Nephron progenitor cell (in vitro differentiated cells): ENCODE results near the gene MCAT.
A peak's percentile ranks its signal among the peaks of the same experiment; 100 is the strongest.

Source experiments
- DNase-seq: peaks from one replicate; pipeline ENCODE4 v3.0.0; 2021
- H3K27ac Mint-ChIP-seq: 2 replicates; pipeline ENCODE4 v1.8.0; 2021; ENCODE audit warnings: mild to moderate bottlenecking, moderate library complexity, mixed read lengths
- H3K27me3 Mint-ChIP-seq: 2 replicates; pipeline ENCODE4 v1.8.0; 2021; ENCODE audit warnings: mild to moderate bottlenecking, low read depth, mixed read lengths; ENCODE audit not compliant: poor library complexity
- H3K36me3 Mint-ChIP-seq: 2 replicates; pipeline ENCODE4 v1.8.0; 2021; ENCODE audit warnings: low read depth, mixed read lengths
- H3K4me1 Mint-ChIP-seq: 2 replicates; pipeline ENCODE4 v1.8.0; 2021; ENCODE audit warnings: mixed read lengths
- H3K4me3 Mint-ChIP-seq: 2 replicates; pipeline ENCODE4 v1.8.0; 2021; ENCODE audit warnings: mild to moderate bottlenecking, moderate library complexity, mixed read lengths
- H3K9me3 Mint-ChIP-seq: 2 replicates; pipeline ENCODE4 v1.8.0; 2021; ENCODE audit warnings: mild to moderate bottlenecking, moderate library complexity, mixed read lengths
- CTCF ChIP-seq: fragments of 200-600 bp; sonication (generic); IDR thresholded peaks from 2 replicates; pipeline ENCODE4 v1.5.0; 2021; ENCODE audit warnings: antibody characterized with exemption

The MCAT gene

GRCh38 chr22:43142880-43143562 lies at the start of gene MCAT:
Gene MCAT, minus strand, starts transcription at chr22:43143398. Its CDS starts 50 bp downstream, at chr22:43143348.
- Mint-ChIP-seq H3K27me3 (peaks cover 21% of the 10 kb centered on the region), H3K4me3 (peak within 1 kb of the TSS; percentile 88), H3K27ac (peak within 1 kb of the TSS; percentile 74), H3K4me1 (peaks cover 12% of the 10 kb centered on the region), H3K36me3 (peaks cover 28% of the 10 kb centered on the region), H3K9me3 (no peaks in the 10 kb centered on the region)
- no peak for TF ChIP-seq CTCF
- peak; percentile 81 for DNase-seq

GRCh38 chr22:43191831-43192230 lies 48.6 kb upstream of the MCAT start:
- TF ChIP-seq CTCF: no peak
- Mint-ChIP-seq H3K4me3 (no peak overlapping the region), H3K36me3 (no peaks in the 10 kb centered on the region), H3K4me1 (no peaks in the 10 kb centered on the region), H3K27me3 (peaks cover 30% of the 10 kb centered on the region), H3K9me3 (peaks cover 21% of the 10 kb centered on the region), H3K27ac (no peak overlapping the region)
- no peak for DNase-seq

GRCh38 chr22:43188829-43189545 lies 45.8 kb upstream of the MCAT start:
- no peak for TF ChIP-seq CTCF
- Mint-ChIP-seq H3K27ac (peak overlapping the region; percentile 11), H3K9me3 (peaks cover 21% of the 10 kb centered on the region), H3K4me3 (peak overlapping the region; percentile 19), H3K27me3 (peaks cover 20% of the 10 kb centered on the region), H3K4me1 (peaks cover 16% of the 10 kb centered on the region), H3K36me3 (peaks cover 7% of the 10 kb centered on the region)
- DNase-seq: no peak

- Mint-ChIP-seq H3K36me3 (peaks cover 11% of the 10 kb centered on the region), H3K27ac (no peak overlapping the region), H3K9me3 (peaks cover 21% of the 10 kb centered on the region), H3K4me3 (peak overlapping the region; percentile 69), H3K27me3 (peaks cover 20% of the 10 kb centered on the region), H3K4me1 (peaks cover 25% of the 10 kb centered on the region)
- TF ChIP-seq CTCF: peak; percentile 58
- peak; percentile 95 for DNase-seq
Measured at GRCh38 chr22:43187171-43188099, 44.2 kb upstream of the MCAT start.

GRCh38 chr22:43186272-43187170 lies 43.3 kb upstream of the MCAT start, which contains the start of gene TTLL12:
Gene TTLL12, minus strand, starts transcription at chr22:43187134. Its CDS starts 65 bp downstream, at chr22:43187069.
- Mint-ChIP-seq H3K27me3 (peaks cover 14% of the 10 kb centered on the region), H3K27ac (no peak within 1 kb of the TSS), H3K4me3 (peak within 1 kb of the TSS; percentile 76), H3K9me3 (peaks cover 15% of the 10 kb centered on the region), H3K36me3 (peaks cover 15% of the 10 kb centered on the region), H3K4me1 (peaks cover 25% of the 10 kb centered on the region)
- peak; percentile 81 for DNase-seq
- no peak for TF ChIP-seq CTCF
